HTERT RPE-1 (cell line): ENCODE results near the gene KLHL29.

ENCODE experiments used
- in situ Hi-C: fragments of 300-500 bp; cut with MboI; formaldehyde crosslinking; loops from 4 replicates; pipeline ENCODE4 v1.14.3; 2020; ENCODE audit warnings: low sequenced_read_pairs

Gene KLHL29

DNA sequence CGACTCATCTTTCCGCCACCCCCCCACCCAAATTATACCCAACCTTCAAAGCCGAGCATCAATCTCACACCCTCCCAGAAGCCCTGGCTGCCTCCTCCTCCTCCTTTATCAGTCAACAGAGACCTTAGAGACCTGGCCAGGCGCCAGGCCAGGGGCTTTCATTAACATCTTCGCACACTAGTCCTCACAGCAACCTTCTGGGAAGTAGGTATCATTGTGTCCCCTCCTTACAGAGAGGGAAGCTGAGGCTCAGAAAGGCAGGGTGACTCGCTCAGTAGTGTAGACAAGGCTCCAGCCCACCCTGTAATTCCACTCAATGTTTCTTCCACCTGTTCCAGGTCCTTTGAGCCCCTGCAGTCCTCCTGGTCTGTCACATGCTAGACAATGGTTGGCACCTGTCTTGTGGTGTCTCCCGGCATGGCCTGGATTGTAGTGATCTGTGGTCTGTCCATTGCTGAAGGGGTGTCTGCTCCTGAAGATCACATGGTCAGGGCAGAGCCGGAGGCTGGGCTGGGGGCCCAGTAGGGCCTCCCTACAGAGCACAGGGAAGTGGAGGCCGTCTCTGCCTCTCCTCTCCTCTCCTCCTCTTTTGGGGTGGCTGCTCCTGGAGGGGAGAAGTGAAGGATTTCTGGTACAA is 36.0 kb downstream of the KLHL29 start:
- in situ Hi-C loops, result no loop called here

DNA sequence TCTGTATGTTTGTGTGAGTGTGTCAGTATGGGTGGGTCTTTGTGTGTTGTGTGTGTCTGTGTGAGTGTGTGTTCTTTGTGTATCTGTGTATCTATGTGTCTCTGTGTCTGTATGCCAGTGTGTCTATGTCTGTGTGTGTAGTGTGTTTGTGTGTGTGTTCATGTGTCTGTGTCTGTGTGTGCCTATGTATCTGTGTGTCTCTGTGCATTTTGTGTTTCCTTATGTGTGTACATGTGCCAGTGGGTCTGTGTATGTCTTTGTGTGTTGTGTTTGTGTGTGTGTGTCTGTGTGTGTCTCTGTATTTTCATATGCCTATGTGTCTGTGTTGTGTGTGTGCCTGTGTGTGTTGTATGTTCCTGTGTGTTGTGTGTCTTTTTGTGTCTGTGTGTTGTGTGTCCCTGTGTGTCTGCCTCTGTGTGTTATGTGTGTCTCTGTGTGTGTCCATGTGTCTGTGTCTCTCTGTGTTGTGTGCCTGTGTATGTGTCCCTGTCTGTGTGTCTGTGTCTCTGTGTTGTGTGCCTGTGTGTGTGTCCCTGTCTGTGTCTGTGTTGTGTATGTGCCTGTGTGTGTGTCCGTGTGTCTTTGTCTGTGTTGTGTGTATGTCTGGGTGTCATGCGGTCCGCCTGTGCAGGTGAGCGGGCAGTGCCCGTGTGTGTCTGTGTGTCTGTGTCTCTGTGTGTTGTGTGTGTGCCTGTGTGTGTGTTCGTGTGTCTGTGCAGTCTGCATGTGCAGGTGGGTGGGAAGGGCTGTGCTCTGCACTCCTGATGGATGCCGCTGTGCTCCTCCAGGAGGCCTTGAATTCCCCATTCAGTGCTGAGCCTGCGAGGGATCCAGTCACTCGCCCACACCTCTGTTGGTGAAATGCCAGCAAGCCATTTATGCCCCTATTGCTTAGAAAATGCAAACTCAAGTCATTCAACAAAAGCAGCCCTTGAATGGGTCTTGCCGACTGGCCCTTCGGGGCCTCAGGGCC is 37.4 kb downstream of the KLHL29 start:
- in situ Hi-C loops, result no loop called here

DNA sequence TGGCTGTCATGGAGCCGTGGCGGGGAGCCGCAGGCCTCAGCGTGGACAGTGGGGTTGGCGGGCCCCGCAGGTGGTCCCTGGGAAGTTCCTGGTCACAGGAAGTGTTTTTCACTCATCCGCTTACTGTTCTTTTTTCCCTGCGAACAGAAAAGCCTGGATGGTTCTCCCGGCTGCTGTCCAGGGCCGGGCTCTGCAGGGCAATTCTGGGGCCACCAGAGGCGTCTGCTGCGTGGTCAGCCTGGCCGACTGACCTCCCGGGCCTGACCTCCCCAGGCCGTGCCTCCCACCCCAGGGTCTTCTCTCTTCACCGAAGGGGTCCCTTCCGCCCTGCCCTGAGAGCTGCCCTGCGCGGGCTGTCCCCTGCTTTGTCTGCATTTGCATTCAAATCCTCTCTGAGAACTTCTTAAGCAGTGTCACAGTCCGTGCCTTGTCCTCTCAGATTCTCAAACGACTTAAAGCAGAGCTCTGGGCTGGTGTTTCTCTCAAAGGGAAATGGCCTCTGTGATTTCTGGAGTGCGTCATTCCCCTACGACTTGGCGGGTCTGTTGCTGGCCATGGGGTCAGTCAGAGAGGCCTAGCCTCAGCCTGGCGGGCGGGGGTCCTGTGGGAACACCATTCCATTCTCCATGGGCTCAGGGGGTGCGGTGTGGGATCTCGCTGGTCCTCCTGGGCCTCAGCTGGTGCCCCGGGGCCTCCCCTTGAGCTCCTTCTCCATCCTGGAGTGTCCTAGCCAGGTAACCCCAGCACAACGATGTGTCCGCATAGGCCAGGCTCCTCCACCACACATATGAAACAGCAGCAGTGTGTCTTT is 38.3 kb downstream of the KLHL29 start:
- in situ Hi-C loops, result no loop called here

DNA sequence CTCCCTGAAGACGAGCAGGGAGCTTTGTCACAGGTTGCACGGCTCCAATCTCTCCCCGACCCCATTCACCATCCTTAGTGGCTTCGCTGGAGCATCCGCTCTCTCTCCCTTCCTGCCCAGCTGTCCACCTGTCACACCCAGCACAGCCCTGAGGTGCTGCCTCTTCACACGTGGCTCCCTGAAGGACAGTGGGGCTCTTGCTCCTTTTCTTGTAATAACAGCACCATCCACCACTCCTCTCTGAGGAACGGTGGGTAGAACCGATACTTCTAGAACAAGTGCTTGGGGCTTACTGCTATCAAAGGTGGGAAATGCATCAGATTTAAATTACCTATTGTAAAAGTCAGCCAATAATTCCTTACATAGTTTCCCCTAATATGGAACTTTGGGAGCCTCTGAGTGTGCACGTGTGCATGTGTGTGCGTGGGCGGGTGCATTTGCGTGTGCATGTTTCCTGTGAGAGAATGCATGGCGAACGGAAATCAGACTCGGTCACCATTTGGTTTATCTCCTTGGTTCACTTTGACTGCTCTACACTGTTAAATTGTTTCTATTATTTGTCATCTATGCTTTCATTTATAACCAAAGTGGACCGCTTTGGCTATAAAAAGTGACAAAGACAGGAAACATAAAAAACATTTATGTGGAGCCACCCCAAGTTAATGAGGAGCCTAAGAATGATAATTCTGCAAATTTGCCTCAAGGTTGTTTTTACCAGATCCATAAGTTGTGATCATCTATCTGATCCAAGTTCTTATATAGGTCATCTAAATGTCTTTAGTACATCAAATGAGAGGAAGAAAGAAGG is 39.1 kb downstream of the KLHL29 start:
- in situ Hi-C loops, result no loop called here

DNA sequence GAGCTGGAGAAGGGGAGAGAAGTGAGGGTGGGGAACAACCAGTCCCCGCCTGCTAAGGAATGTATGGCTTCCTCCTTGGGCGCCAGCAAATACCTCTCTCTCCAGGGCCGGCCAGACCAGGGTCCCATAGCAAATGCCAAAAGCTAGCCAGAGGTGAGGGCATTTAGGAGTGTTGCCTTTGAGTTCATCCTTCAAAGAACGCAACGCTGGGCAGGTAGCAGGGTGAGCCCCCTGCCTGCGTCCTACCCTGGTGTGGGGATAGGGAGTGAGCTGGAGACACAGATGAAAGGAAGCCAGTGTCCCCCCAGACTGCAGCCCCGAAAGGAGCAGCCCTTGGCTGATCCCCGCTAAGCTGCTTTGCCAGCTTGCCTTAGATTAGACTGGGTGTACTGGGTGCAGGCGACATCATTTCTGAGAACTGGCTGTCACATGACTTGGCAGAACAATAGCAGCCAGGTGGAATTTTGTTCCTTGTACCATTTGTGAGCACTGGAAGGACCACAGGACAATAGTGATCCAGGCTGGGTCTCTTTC is 40.4 kb downstream of the KLHL29 start:
- in situ Hi-C loops, result no loop called here

DNA sequence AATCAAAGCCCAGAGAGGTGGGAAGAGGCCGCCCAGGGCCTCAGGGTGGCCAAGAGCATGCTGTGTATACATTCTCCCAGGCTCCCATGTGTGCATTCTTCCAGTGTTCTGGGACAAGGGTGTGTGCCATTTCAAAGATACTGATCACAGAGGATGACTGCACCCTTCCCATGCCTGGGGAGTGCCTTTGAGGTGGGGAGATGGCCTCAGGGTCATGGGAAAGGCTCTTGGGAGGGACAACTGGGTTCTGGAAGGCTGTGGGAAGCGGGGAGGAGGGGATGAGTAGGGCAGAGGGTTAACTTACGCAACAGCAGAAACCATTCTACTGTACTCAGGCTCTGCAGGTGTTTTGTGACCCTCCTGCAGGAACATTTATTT is 40.9 kb downstream of the KLHL29 start:
- in situ Hi-C loops, result no loop called here

DNA sequence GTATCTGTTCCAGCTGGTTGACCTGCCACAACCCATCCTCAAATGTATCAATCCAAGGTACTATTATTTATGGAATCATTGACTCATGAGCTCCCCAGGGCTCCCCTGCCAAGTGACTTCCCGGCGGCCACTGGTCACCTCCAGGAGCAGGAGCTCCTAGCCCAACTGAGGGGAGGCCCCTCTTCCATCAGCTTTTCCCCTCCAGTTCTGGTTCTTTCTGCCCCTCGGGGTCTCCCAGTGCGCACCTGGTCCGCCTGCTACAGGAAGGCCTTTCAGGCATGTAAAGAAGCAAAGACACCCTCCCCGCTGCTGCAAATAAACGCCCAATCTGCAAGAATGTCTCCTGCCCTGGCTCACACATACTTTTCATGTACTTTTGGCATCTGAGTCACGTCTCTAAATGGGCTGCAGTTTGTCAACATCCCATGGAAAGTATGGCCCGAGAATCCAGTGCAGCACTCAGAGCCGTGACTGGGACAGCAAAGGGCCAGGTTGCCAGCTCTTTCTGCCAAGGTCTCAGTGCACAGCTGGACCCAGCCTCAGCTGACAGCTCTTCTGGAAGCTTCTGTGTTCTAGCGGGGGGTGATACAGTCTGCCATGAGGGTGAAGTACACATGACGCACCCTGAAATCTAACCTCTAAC is 41.4 kb downstream of the KLHL29 start:
- in situ Hi-C loops, result no loop called here

DNA sequence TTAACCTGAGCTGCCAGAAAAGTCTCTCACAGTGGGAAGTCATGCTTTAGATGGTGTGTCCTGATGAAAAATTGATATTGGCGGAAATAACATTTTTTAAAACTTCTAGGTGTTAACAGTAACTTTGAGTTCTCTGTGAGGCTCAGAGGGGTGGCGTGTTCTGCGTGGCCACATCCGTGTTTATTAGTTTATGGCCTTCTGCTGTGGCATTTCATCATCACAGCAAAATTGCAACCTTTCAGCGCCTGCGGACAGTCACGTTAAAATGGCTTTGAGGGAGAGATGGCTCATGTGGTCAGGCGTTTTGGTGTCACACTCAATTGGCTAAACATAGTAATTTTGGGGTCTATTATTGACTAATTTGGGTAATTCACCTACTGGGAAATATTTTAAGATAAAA is 42.4 kb downstream of the KLHL29 start:
- in situ Hi-C loops, result no loop called here

DNA sequence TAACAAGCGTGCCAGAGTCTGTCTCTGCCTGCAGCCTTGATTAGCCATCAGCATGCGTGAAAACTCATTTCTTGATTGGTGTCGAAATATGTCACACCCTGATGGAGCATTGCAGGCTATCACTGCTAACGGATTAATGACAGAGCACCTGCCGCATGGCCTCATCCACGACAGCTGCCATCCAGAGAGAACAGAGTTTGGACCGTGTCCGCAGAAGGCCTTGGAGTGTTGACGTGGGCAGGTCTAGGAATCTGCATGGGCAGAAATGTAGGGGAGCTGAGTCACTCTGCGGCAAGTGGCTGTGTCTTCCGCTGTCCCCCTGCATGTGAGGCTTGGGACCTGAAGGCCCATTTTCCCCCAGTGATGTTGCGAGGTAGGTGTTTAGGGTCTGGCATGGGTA is 43.0 kb downstream of the KLHL29 start:
- in situ Hi-C loops, result no loop called here

DNA sequence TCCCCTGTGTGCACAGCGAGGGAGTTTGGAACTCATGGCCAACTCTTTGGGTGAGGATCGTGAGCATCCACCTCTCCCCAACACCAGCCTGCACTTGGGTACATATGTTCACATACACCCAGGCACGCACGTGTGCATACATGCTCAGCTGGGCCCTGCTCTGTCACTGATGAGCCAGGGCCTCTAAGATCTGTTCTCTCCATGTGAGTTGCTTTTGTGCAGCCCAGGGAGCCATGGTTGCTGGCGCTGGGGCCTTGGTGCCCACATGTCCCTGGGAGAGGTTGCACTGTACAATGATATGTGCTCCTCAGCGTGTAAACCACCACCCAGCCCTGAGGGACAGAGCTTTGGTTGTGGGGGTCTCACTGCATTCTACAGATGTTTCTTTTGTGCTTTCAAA is 44.1 kb downstream of the KLHL29 start:
- in situ Hi-C loops, result no loop called here

DNA sequence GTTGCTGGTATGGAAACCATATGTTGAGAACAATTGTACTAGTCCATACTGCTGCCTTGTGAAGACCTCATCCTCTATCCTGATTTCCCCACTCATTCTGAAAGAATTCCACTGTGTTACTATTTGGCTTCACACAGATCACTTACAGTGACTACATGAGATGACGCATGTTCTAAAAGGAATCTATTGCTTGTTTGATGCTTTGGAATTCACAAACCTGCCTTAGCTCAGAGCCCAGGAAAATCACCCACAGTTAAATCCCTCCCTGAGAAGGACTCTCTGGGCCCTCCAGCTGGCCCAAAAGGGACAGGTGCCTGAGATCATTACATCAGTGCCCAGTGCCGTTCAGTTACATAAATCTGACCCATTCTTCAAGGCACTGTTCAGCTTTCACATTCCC is 45.3 kb downstream of the KLHL29 start:
- in situ Hi-C loops, result no loop called here

DNA sequence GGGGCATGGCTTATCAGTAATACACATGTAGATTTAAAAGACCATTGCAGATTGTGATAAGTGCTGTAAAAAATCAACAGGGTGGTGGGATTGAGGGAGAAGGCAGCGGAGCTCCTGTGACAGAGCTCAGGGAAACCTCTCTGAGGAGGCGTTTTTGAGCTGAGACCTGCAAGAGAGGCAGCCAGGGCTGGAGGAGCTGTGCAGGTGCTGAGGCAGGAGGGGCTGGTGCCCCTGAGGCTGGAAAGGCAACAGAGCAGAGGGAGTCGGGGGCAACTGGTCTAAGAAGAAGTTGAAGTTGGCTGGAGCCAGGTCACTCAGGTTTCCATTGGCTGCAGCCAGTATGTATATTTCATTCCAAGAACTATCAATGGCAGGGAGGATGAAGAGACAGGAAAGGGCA is 47.6 kb downstream of the KLHL29 start:
- in situ Hi-C loops, result no loop called here

DNA sequence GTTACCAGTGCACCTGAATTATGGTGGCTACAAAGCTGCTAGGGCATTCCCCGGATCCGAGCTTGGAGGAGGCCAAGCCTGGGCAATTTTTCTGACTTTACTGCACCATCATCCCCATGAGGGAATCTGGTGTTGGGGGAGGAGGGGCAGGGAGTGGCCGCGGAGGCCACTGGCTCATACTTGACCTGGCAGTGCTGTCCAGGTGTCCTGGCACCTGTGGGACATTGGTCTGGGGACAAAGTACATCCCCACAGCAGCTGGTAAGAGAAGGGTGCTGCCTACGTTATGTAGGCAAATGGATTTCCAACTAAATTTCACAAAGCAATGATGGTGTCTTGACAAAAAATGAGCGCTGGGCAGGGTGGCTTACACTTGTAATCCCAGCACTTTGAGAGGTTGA is 48.3 kb downstream of the KLHL29 start:
- in situ Hi-C loops, result no loop called here

DNA sequence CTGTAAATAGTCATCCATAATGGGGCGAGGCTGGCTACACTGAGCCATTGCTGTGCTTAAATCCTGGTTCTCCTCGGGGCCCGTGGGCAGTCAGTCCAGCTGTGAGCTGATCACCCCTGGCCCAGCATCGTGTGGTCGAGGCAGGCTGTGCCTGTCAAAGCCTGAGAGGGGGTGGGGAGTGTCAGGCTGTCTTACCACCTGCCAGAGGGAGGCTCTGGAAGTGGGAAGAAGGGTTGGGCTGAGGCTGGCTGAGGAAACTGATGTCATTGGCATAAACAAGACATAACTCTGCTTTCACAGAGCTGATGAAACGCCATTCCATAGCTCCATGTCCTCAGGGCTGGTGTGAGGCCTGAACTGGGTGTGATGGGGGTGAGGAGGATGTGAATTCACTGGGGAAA is 49.7 kb downstream of the KLHL29 start:
- in situ Hi-C loops, result no loop called here

DNA sequence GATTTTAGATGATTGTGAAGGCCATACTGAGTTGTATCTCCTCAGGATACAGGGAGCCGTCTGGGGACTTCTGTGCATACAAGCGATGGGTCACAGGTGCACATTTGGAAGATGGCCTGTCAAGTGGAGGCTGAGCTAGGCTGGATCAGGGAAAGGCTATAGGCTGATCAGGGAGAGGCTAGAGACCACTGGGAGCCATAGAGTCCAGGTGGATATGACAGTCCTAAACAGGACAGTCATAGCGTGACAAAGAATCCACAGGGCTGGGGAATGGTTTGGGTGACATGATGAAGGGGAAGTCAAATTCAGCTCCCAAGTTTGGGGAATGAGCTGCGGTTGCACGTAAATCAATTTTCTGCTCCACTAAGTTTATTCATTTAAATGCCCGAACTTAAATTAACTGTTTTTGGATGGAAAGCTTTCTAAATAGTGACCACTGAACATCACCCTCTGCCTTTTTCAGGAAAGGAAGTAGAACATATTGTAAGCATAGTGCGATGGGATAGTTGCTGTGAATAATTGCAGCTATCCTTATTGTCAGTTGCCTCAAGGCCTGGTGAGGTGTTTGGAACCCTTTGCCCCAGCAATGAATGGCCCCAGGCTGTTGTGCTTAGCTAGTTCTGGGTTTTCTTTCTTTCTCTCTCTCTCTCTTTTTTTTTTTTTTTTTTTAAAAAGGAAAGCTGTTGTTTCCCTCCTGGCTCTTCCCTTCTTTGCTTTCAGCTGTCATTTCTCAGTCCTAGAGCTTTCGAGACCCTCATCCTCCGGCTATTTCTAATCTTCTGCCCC is 50.5 kb downstream of the KLHL29 start:
- in situ Hi-C loops, result no loop called here

DNA sequence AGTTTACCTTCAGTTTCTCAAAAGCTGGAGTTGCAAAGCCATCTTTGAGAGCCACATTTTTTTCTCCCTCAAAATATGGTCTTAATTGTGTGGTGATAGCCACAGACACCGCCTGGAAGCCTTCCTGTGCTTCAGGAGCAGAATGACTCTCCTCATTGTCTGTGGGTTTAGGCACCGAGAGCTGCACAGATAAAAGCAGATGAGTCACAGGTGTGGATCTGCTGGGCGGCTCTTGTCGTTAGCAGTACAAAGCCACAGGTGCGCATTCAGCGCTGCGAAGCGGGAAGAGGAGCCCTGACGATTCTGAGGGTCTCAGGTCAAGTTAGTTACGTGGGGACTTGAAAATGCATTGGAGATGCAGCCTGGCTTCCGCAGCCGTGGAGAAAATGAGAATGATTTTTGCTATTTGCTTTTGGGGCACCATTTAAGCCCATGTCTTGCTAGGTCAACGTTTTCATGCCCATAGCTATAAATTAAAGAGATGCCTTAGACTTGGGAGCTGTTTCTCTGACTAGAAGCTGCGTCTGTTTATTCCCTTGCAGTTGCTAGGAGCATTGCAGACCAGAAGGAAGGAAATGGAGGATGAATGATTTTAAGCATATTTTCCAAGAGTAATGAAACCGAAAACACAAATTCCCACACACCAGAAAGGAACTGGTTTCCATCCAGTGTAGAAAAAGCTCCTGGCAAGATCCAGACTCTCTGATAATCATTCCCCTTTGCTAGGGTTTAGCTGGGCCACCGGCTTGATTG is 51.5 kb downstream of the KLHL29 start:
- in situ Hi-C loops, result no loop called here

DNA sequence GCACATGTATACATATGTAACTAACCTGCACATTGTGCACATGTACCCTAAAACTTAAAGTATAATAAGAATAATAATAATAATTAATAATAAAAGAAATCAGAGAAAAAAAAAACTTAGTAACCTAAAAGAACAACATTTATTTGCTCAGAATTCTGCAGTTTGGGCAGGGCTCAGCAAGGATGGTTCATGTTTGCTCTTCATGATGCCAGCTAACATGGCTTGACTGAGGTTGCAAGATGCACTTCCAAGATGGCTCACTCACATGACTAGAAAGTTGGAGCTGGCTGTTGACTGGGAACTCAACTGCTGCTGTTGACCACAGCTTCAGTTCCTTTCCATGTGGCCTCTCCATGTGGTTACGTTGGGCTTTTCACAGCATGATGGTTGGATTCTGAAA is 56.4 kb downstream of the KLHL29 start:
- in situ Hi-C loops, result no loop called here

DNA sequence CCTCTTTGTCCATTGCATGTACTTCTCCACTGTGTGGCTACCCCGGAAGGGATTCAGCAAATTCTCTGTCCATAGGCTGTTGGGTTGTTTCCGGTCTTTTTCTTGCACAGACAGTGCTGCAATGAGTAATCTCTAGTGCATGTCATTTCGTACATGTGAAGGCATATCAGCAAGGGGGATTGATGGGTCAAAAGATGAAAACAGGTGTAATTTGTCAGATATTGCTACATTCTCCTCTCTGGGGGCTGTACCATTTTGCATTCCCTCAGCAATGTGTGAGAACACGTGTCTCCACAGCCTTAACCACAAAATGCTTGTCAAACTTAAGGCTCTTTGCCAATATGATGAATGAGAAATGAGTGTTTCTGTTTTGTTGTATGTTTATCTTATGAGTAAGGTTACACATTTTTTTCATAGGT is 60.5 kb downstream of the KLHL29 start:
- in situ Hi-C loops, result no loop called here
